HEK293 (cell line): ENCODE data around the gene RBM10.
A peak's percentile ranks its signal among the peaks of the same experiment; 100 is the strongest.

Experiments used
- CTCF ChIA-PET: fragments of 350-600 bp; formaldehyde crosslinking; extraction: SDS; loops from one replicate; lab custom pipeline; 2021; ENCODE audit warnings: antibody characterized with exemption; lab: Yijun Ruan, JAX
- POLR2A ChIA-PET: fragments of 300-600 bp; formaldehyde crosslinking; extraction: SDS; loops from one replicate; lab custom pipeline; 2020; ENCODE audit warnings: antibody characterized with exemption, inconsistent platforms; lab: Yijun Ruan, JAX
- H3K27ac ChIP-seq: fragments of 200-500 bp; sonication (Bioruptor generic); 2 replicates; pipeline ENCODE4 v1.5.1; 2014; ENCODE audit warnings: low read depth, low read length, control low read depth, inconsistent platforms; ENCODE audit errors: extremely low read depth
- H3K36me3 ChIP-seq, 2 experiments: fragments of 200-500 bp in 1 of 2; sonication (Bioruptor generic) in 1 of 2; 1 replicate in 1 of 2; 2 replicates in 1 of 2; pipeline ENCODE4 v1.5.1; 2014 to 2017; ENCODE audit warnings: inconsistent platforms in 2 of 2, low read length in 2 of 2; ENCODE audit not compliant: control insufficient read depth in 2 of 2, insufficient read depth in 1 of 2
- H3K4me1 ChIP-seq: fragments of 200-500 bp; sonication (Bioruptor generic); 2 replicates; pipeline ENCODE4 v1.5.1; 2014; ENCODE audit warnings: mild to moderate bottlenecking, low read length, inconsistent platforms; ENCODE audit not compliant: control insufficient read depth, insufficient read depth
- H3K4me3 ChIP-seq: 2 replicates; pipeline ENCODE4 v1.5.1; 2011; ENCODE audit warnings: low read depth, mild to moderate bottlenecking, control low read depth, low read length, moderate library complexity
- H3K9me3 ChIP-seq: fragments of 200-500 bp; sonication (Bioruptor generic); 2 replicates; pipeline ENCODE4 v1.5.1; 2014; ENCODE audit warnings: low read depth, low read length, inconsistent platforms; ENCODE audit not compliant: control insufficient read depth, insufficient read depth
- EGR2 ChIP-seq: fragments of 450-650 bp; formaldehyde crosslinking; IDR thresholded peaks from 2 replicates; pipeline ENCODE4 v1.5.1; 2016; ENCODE audit warnings: low read depth, missing biosample characterization, missing genetic modification characterization
- GLI2 ChIP-seq: fragments of 450-650 bp; formaldehyde crosslinking; IDR thresholded peaks from 2 replicates; pipeline ENCODE4; 2017; ENCODE audit warnings: missing biosample characterization, missing genetic modification characterization, low read depth, borderline replicate concordance
- ZNF148 ChIP-seq: fragments of 450-650 bp; formaldehyde crosslinking; IDR thresholded peaks from 2 replicates; pipeline ENCODE4 v1.5.0; 2017; ENCODE audit warnings: missing biosample characterization, missing genetic modification characterization, borderline replicate concordance
- ZNF184 ChIP-seq: fragments of 450-650 bp; IDR thresholded peaks from 2 replicates; pipeline ENCODE4 v1.5.1; 2018; ENCODE audit warnings: missing biosample characterization, mild to moderate bottlenecking, missing genetic modification characterization
- ZNF19 ChIP-seq: fragments of 450-650 bp; formaldehyde crosslinking; IDR thresholded peaks from 2 replicates; pipeline ENCODE4; 2016; ENCODE audit warnings: missing biosample characterization, missing genetic modification characterization, low read depth
- ZNF214 ChIP-seq: fragments of 450-650 bp; formaldehyde crosslinking; IDR thresholded peaks from 2 replicates; pipeline ENCODE4 v1.5.1; 2017; ENCODE audit warnings: missing biosample characterization, mild to moderate bottlenecking, missing genetic modification characterization, borderline replicate concordance
- ZNF37A ChIP-seq: fragments of 450-650 bp; IDR thresholded peaks from 2 replicates; pipeline ENCODE4 v1.5.1; 2018; ENCODE audit warnings: missing biosample characterization, missing genetic modification characterization
- ZNF529 ChIP-seq: fragments of 450-650 bp; formaldehyde crosslinking; IDR thresholded peaks from 2 replicates; pipeline ENCODE4 v1.5.1; 2017; ENCODE audit warnings: missing genetic modification characterization, missing biosample characterization; ENCODE audit not compliant: insufficient replicate concordance
- ZNF555 ChIP-seq: fragments of 450-650 bp; formaldehyde crosslinking; conservative IDR thresholded peaks from 2 replicates; pipeline ENCODE4 v1.5.1; 2017; ENCODE audit warnings: missing biosample characterization, mild to moderate bottlenecking, missing genetic modification characterization, inconsistent platforms
- ZNF639 ChIP-seq: fragments of 450-650 bp; formaldehyde crosslinking; IDR thresholded peaks from 2 replicates; pipeline ENCODE4 v1.5.1; 2016; ENCODE audit warnings: missing biosample characterization, missing genetic modification characterization
- ZSCAN18 ChIP-seq: fragments of 450-650 bp; formaldehyde crosslinking; IDR thresholded peaks from 2 replicates; pipeline ENCODE4 v1.5.1; 2016; ENCODE audit warnings: missing biosample characterization, missing genetic modification characterization
- TF ChIP-seq, protein P1 (sequence below): fragments of 450-650 bp; formaldehyde crosslinking; conservative IDR thresholded peaks from 2 replicates; pipeline ENCODE4 v1.5.1; 2016; ENCODE audit warnings: low read depth, missing biosample characterization, missing genetic modification characterization

RBM10 gene

DNA sequence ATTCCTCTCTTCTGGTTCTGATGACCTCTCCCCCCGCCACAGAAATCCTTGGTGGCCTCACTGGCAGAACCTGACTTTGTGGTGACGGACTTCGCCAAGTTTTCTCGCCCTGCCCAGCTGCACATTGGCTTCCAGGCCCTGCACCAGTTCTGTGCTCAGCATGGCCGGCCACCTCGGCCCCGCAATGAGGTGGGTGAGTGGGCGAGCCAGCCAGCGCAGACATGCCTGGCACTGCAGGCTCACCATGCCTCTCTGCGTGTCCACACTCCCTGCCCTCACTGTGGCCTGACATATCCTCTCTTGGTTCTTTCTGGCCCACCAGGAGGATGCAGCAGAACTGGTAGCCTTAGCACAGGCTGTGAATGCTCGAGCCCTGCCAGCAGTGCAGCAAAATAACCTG is 57.3 kb downstream of the RBM10 start (continued):
- TF ChIP-seq, protein P1, sequence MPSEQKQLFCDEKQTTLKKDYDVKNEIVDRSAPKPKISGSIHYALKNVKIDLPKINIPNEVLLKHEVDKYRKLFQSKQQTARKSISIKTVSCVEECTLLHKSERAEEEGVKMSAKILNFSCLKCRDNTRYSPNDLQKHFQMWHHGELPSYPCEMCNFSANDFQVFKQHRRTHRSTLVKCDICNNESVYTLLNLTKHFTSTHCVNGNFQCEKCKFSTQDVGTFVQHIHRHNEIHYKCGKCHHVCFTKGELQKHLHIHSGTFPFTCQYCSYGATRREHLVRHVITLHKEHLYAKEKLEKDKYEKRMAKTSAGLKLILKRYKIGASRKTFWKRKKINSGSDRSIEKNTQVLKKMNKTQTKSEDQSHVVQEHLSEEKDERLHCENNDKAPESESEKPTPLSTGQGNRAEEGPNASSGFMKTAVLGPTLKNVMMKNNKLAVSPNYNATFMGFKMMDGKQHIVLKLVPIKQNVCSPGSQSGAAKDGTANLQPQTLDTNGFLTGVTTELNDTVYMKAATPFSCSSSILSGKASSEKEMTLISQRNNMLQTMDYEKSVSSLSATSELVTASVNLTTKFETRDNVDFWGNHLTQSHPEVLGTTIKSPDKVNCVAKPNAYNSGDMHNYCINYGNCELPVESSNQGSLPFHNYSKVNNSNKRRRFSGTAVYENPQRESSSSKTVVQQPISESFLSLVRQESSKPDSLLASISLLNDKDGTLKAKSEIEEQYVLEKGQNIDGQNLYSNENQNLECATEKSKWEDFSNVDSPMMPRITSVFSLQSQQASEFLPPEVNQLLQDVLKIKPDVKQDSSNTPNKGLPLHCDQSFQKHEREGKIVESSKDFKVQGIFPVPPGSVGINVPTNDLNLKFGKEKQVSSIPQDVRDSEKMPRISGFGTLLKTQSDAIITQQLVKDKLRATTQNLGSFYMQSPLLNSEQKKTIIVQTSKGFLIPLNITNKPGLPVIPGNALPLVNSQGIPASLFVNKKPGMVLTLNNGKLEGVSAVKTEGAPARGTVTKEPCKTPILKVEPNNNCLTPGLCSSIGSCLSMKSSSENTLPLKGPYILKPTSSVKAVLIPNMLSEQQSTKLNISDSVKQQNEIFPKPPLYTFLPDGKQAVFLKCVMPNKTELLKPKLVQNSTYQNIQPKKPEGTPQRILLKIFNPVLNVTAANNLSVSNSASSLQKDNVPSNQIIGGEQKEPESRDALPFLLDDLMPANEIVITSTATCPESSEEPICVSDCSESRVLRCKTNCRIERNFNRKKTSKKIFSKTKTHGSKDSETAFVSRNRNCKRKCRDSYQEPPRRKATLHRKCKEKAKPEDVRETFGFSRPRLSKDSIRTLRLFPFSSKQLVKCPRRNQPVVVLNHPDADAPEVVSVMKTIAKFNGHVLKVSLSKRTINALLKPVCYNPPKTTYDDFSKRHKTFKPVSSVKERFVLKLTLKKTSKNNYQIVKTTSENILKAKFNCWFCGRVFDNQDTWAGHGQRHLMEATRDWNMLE (tag by site-specific recombination), result no peak
- no peak for TF ChIP-seq ZNF148 (tag by site-specific recombination)
- no peak for TF ChIP-seq ZNF639 (tag by site-specific recombination)

GRCh38 chrX:47202877-47203276 is 57.9 kb downstream of the RBM10 start:
- ChIA-PET CTCF (no interaction called here), POLR2A (interaction anchor here (1.4 kb wide), 1 partner anchor 15 kb away, joined by 6 read pairs; the partner anchor contains the start of gene CDK16)
- H3K4me1 ChIP-seq, result no peaks in the 10 kb centered on the region
- TF ChIP-seq ZSCAN18 (tag by site-specific recombination) (no peak), ZNF639 (tag by site-specific recombination) (no peak), ZNF529 (no peak), GLI2 (tag by site-specific recombination) (no peak), ZNF214 (tag by site-specific recombination) (no peak), ZNF37A (no peak), ZNF19 (no peak), ZNF184 (no peak)
- H3K4me3 ChIP-seq, result no peak overlapping the region
- H3K36me3 ChIP-seq, result peaks cover 73 to 100% of the 10 kb centered on the region in 2 experiments
- no peak overlapping the region for H3K27ac ChIP-seq
- H3K9me3 ChIP-seq, result no peaks in the 10 kb centered on the region

GRCh38 chrX:47204970-47205369 is 59.9 kb downstream of the RBM10 start:
- H3K4me1 ChIP-seq, result no peaks in the 10 kb centered on the region
- POLR2A ChIA-PET, result interaction anchor here (0.6 to 2.6 kb wide), 2 partner anchors 13 to 326 kb away, joined by 3 to 13 read pairs; no protein-coding TSS in a partner anchor
- H3K4me3 ChIP-seq, result no peak overlapping the region
- CTCF ChIA-PET, result interaction anchor here (0.6 to 1.1 kb wide), 3 partner anchors 11 to 169 kb away, joined by 4 to 5 read pairs (median 5); no protein-coding TSS in a partner anchor
- TF ChIP-seq ZNF555 (tag by site-specific recombination), result no peak
- TF ChIP-seq EGR2 (tag by site-specific recombination), result 0 out of 2 replicates have a peak, but pooled peaks have one; percentile 56
- no peaks in the 10 kb centered on the region for H3K9me3 ChIP-seq
- peaks cover 86 to 100% of the 10 kb centered on the region in 2 experiments for H3K36me3 ChIP-seq
- no peak overlapping the region for H3K27ac ChIP-seq
